Measurements from ENCODE around the gene MPRIP.
"Not testable (repeated sequence)": the region's sequence is repeated elsewhere in the genome, so short reads cannot be mapped to it uniquely, and the experiment has no call there.

Gene MPRIP

DNA sequence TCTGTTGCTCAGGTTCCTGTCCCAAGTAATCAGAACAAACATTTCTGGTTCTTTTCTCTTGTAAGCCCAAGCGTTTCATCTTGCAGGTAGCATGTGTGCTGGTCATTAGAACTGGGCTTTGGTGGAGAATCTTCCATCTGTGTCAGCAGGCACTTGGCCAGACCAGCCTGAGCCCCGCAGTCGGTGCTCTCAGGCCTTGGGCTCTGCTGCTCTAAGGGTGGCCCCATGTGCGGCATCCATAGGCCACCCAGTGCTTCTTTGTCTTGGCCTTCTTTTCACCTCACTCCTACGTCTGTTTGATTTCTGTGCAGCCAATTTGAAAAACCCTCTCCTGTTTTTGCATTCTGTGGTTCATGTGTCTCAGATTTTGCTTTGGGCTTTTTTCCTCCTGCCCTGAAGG lies 112.3 kb downstream of the MPRIP start:
- no peak overlapping the region for H3K4me3 ChIP-seq (ENCODE audit: low read length)
- TF ChIP-seq, protein P1, sequence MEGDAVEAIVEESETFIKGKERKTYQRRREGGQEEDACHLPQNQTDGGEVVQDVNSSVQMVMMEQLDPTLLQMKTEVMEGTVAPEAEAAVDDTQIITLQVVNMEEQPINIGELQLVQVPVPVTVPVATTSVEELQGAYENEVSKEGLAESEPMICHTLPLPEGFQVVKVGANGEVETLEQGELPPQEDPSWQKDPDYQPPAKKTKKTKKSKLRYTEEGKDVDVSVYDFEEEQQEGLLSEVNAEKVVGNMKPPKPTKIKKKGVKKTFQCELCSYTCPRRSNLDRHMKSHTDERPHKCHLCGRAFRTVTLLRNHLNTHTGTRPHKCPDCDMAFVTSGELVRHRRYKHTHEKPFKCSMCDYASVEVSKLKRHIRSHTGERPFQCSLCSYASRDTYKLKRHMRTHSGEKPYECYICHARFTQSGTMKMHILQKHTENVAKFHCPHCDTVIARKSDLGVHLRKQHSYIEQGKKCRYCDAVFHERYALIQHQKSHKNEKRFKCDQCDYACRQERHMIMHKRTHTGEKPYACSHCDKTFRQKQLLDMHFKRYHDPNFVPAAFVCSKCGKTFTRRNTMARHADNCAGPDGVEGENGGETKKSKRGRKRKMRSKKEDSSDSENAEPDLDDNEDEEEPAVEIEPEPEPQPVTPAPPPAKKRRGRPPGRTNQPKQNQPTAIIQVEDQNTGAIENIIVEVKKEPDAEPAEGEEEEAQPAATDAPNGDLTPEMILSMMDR (conservative IDR thresholded peaks at IDR 0.05; ENCODE audit: low read length) = no peak
- no peak for DNase-seq (ENCODE audit: low read depth)

DNA sequence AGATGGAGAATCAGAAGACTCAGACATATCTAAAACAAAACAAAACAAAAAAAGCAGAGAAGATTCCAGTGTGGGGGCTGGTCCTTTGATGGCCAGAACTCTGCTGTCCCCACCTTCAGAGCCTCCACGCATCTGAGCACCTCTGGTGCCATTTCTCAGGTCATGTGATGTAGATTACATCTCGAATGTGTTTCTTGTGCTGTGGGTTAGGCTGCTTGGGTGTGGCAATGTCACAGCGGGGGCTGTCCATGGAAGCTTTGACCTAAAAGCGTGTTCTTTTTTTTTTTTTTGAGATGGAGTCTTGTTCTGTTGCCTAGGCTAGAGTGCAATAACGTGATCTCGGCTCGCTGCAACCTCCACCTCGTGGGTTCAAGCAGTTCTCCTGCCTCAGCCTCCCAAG lies 112.7 kb downstream of the MPRIP start:
- no peak overlapping the region for H3K4me3 ChIP-seq (ENCODE audit: low read length)
- no peak for DNase-seq (ENCODE audit: low read depth)
- TF ChIP-seq, protein P1 (conservative IDR thresholded peaks at IDR 0.05; ENCODE audit: low read length) = no peak

DNA sequence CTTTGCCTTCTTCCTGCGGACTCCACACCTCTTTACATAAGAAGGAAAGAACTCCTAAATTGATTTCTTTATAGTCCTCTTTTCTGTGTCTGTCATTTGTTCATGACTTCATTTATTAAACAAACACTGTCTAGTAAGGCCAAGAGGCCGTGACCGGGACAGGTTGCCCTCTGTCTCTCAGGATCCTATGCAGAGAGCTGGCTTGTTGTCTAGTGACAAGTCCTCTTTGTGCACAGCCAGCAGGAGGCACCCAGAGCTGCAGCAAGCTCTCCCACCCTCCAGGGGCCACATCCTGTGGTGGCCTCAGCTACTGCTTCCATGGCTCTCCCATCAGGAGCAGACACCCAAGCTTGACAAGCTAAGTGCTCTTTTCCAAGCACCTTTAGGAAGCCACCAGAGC lies 113.3 kb downstream of the MPRIP start:
- no peak for DNase-seq (ENCODE audit: low read depth)
- TF ChIP-seq, protein P1 (conservative IDR thresholded peaks at IDR 0.05; ENCODE audit: low read length) = no peak; the same call in 1 of the 2 replicates
- no peak overlapping the region for H3K4me3 ChIP-seq (ENCODE audit: low read length)

DNA sequence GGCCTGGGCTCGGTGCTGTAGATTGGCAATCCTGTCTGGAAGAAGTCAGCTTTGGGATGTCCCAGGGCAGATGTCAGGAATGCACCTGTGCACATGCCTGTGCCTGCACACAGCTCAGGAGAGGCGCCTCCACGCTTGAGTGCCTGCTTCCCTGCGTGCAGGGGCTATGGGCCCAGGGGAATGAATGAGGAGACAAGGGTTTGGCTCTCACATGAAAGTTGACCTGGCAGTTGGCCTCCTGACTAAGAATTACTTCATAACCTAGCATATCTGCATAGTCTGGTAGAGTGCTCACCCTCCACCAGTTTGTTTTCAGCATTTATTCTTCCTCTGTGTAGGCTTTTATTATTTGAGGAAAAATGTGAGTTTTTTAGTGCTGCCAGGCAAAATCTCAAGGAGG lies 113.8 kb downstream of the MPRIP start:
- TF ChIP-seq, protein P1 (conservative IDR thresholded peaks at IDR 0.05; ENCODE audit: low read length) = no peak
- DNase-seq (ENCODE audit: low read depth) = peak; percentile 75

DNA sequence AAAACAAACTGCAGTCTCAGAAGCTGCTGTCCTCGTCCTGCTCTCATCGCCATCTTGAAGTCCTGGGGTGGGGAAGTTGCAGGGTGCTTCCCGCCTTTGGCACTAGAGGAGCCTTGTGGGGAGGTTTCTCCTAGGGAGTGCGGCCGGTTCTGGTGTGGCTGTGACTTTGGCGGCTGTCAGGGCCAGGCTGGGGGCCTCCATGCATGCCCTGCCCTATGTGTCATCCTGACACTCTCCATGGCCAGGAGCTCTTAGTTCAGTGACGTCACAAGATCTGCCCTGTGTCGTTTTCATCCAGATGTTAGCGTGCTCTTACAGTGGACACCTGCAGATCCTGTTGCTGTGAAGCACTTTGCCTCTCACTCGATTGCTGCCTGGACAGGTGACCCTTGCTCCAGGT lies 114.3 kb downstream of the MPRIP start:
- TF ChIP-seq, protein P1 (conservative IDR thresholded peaks at IDR 0.05; ENCODE audit: low read length) = no peak
- peak; percentile 23 for DNase-seq (ENCODE audit: low read depth)

More for the DNA sequence above, 113.8 kb downstream of the MPRIP start:
- H3K4me3 ChIP-seq (ENCODE audit: low read length) = no peak overlapping the region

DNA sequence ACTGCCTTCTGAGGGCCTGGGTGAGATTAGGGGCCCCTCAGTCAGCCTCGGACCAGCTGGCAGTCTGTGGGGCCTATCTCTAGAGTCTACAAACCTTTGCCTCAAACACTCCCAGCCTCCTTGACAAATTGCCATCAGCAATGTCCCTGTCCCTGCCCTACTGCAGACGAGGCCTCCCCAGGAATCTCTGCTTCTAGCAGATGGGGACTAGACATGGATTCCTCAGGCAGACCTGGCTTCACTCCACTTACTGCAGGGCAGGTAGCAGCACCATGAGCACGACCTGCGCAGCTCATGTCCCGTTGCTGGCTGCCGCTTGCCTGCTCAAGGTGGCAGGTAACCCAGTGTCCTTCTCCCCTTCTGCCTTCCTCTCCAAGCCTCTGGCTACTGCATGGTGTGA lies 114.8 kb downstream of the MPRIP start:
- TF ChIP-seq, protein P1 (conservative IDR thresholded peaks at IDR 0.05; ENCODE audit: low read length) = no peak
- no peak overlapping the region for H3K4me3 ChIP-seq (ENCODE audit: low read length)
- no peak for DNase-seq (ENCODE audit: low read depth)

More for the DNA sequence above, 114.3 kb downstream of the MPRIP start:
- no peak overlapping the region for H3K4me3 ChIP-seq (ENCODE audit: low read length)

DNA sequence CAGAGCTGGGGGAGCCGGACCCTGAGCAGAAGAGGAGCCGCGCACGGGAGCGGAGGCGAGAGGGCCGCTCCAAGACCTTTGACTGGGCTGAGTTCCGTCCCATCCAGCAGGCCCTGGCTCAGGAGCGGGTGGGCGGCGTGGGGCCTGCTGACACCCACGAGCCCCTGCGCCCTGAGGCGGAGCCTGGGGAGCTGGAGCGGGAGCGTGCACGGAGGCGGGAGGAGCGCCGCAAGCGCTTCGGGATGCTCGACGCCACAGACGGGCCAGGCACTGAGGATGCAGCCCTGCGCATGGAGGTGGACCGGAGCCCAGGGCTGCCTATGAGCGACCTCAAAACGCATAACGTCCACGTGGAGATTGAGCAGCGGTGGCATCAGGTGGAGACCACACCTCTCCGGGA lies 116.2 kb downstream of the MPRIP start:
- not testable (repeated sequence) for DNase-seq (ENCODE audit: low read depth); H3K4me3 ChIP-seq (ENCODE audit: low read length)

DNA sequence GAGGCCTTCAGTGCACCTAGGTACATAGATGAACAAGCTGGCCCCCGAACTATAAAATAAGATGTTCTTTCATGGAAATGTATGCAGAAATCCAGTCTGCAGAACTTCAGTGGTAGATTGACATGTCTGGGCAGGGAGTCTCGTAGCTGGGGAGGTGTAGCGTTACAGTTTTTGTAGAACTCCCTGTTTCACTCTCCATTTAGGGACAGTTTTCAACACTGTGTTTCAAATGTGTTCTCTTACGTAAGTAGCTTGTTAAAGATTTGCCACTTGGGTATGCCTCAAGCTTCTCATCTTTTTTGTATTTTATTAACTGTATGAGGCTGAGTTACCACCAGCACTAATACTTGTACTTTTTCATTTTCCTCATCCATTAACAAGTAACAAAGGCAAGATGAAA lies 117.3 kb downstream of the MPRIP start:
- no peak for DNase-seq (ENCODE audit: low read depth)
- H3K4me3 ChIP-seq (ENCODE audit: low read length) = no peak overlapping the region
- TF ChIP-seq, protein P1 (conservative IDR thresholded peaks at IDR 0.05; ENCODE audit: low read length) = no peak

All from AG10803 (cell line).